DMS153 treated with DMSO at 0.1 percent for 48 hours (cell line): ENCODE measurements around the gene PNPO.

Experiments
- DNase-seq: peaks from one replicate; lab custom pipeline; 2025; ENCODE audit not compliant: unreplicated experiment; lab: John Stamatoyannopoulos, UW

The PNPO gene

GRCh38 chr17:47995241-47995935 lies 54.0 kb downstream of the PNPO start:
- DNase-seq, result no peak

- no peak for DNase-seq
These were observed 54.8 kb downstream of the PNPO start for GRCh38 chr17:47996201-47996600.

DNA sequence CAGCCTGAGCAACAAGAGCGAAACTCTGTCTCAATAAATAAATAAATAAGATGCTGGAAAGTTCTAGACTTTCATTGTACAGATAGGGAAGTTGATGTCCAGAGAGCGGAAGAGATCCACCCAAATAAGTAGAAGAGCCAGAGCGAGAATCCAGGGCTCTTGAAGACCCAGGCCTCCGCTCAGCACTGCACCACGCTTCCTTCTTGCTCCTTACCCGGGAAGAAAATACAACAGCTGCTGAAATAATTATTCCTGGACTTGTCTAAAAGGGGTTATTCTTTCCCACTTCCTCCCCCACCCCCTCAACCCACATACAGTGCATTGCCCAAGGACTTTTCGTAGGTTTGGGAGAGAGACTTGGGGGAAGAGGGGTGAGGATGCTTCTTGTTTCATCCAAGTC lies 56.2 kb downstream of the PNPO start:
- DNase-seq, result no peak

DNA sequence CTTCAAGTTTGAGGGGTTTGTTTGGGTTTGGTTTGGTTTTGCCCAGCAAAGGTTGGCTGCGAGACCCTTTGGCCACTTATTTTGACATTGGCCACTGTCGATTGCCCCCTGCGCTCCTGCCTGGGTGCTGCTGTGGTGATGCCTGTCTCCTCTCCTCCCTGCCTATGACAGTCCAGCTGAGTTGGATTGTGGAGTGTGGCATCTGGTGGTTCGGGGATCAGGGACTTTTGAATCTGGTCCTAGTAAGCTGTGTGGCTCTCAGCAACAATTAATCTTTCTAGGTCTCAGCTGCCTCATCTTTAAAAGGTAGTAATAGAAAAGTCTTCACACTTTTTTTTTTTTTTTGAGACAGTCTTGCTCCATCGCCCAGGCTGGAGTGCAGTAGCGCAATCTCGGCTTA lies 56.7 kb downstream of the PNPO start:
- no peak for DNase-seq
